NT2/D1 (cell line): ENCODE results near the gene DAB2IP.

Experiments used
- SUZ12 ChIP-seq: IDR thresholded peaks from 2 replicates; pipeline ENCODE4 v1.6.1; 2011; ENCODE audit not compliant: insufficient read length, insufficient read depth; ENCODE audit errors: extremely low read depth
- YY1 ChIP-seq: IDR thresholded peaks from 2 replicates; pipeline ENCODE4 v1.6.1; 2011; ENCODE audit not compliant: insufficient read length, insufficient read depth

- TF ChIP-seq YY1 (no peak), SUZ12 (no peak)
These were observed 79.7 kb downstream of the DAB2IP start for GRCh38 chr9:121731090-121731489.
